Measurements from ENCODE around the gene TRAPPC8. TPM values are rescaled to one million over a fixed set of nuclear protein-coding genes. Genes with fewer than 3 reads are reported as not detected.

TRAPPC8 gene
- total and polyA plus RNA-seq, 7 donors: 17.1 to 36.8 (median 30.5) TPM

DNA sequence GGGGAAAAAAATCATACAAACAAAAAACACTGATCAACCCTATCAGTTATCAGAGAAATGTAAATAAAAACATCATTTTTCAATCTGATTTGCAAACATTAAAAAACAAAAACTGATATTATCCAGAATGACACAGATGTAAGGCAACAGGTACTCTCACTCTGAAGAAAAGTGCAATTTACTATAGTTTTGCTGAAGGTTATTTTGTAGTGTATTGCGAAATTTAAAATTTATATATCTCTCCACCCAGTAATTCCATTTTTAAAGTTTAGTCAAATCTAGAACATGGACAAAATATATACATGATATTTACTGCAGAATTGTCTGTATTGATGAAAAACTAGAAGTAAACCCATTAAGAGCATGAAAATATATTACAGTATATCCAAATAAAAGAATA, 79.8 kb downstream of the TRAPPC8 start:
- no peaks in the 10 kb centered on the region for H3K4me1 ChIP-seq
- H3K36me3 ChIP-seq (ENCODE audit: insufficient read depth in 1 of 2, low read depth in 1 of 2): peaks cover 0 to 87% of the 10 kb centered on the region in 2 donors
- H3K9me3 ChIP-seq: no peaks in the 10 kb centered on the region
- WGBS, 3 donors: 93 to 98% (median 97%) methylated on average over 1 of the region's 1 CpG
- no peak overlapping the region for H3K4me3 ChIP-seq
- no peak overlapping the region for H3K27ac ChIP-seq
- TF ChIP-seq, protein P1, sequence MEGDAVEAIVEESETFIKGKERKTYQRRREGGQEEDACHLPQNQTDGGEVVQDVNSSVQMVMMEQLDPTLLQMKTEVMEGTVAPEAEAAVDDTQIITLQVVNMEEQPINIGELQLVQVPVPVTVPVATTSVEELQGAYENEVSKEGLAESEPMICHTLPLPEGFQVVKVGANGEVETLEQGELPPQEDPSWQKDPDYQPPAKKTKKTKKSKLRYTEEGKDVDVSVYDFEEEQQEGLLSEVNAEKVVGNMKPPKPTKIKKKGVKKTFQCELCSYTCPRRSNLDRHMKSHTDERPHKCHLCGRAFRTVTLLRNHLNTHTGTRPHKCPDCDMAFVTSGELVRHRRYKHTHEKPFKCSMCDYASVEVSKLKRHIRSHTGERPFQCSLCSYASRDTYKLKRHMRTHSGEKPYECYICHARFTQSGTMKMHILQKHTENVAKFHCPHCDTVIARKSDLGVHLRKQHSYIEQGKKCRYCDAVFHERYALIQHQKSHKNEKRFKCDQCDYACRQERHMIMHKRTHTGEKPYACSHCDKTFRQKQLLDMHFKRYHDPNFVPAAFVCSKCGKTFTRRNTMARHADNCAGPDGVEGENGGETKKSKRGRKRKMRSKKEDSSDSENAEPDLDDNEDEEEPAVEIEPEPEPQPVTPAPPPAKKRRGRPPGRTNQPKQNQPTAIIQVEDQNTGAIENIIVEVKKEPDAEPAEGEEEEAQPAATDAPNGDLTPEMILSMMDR (IDR thresholded peaks at IDR 0.05): no peak
- intact Hi-C loops (cut with DNase I): no loop called here
- ATAC-seq: no peak
- H3K27me3 ChIP-seq (ENCODE audit: insufficient read depth in 3 of 3, low read length in 2 of 3): no peaks in the 10 kb centered on the region
- no peak for DNase-seq

DNA sequence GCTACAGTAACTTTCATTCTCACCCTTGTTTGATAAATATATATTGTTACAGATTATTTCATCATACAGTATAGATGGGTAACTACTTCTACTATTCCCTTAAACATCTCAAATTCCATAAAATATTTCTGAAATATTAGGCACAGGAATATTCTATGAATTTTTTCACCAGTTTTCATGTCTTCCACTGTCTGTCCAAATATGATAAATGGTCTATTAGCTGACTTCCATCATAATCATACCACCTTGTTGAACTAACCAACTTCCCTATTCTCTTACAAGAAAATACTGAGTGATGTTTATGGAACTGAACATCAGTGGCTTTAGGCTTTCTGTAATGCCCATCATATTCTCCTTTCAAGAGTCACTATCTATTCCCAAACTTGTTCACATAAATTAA, 82.4 kb downstream of the TRAPPC8 start:
- Histone ChIP-seq H3K9me3 (no peaks in the 10 kb centered on the region), H3K27me3 (ENCODE audit: insufficient read depth in 3 of 3, low read length in 2 of 3) (no peaks in the 10 kb centered on the region)
- intact Hi-C loops (cut with DNase I): no loop called here

DNA sequence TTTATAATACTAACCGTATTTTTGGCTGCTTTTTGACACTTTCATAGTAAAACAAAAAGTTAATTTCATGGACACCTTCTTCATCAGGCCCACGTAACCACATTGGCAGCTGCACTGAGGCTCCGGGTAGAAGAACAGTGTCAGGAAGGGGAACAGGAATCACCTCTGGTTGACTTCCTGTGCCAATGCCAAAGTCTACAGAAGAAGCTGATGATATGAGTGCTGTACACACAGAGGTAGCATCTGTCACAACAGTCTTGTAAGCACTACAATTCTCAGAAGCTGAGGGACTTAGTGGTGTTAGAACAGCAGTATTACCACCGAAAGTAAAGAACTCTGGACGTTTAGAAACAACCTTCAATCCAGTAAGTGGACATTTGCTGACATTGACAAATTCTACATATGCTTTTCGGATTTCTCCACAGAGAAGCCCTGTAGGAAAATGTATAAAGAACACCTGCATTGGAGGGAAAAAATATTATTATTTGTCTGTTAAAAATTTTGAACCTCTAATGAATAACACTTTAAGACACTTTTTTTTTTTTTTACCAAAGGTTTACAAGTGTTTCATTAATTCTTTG, 85.3 kb downstream of the TRAPPC8 start:
- H3K4me3 ChIP-seq: no peak overlapping the region
- no peaks in the 10 kb centered on the region for H3K27me3 ChIP-seq (ENCODE audit: insufficient read depth in 3 of 3, low read length in 2 of 3)
- H3K27ac ChIP-seq: no peak overlapping the region
- ATAC-seq (no peak), DNase-seq (no peak)
- H3K36me3 ChIP-seq (ENCODE audit: insufficient read depth in 1 of 2, low read depth in 1 of 2): peaks cover 0 to 85% of the 10 kb centered on the region in 2 donors
- TF ChIP-seq, protein P1 (IDR thresholded peaks at IDR 0.05): no peak
- H3K9me3 ChIP-seq: no peaks in the 10 kb centered on the region
- intact Hi-C loops (cut with DNase I): loop anchor here in 1 of 2 donors (10.0 kb wide), 1 partner anchor 257 kb away; no protein-coding TSS in a partner anchor
- WGBS, 3 donors: 76 to 78% (median 77%) methylated on average over 6 of the region's 6 CpGs
- H3K4me1 ChIP-seq: no peaks in the 10 kb centered on the region

More for the DNA sequence above, 82.4 kb downstream of the TRAPPC8 start:
- Histone ChIP-seq H3K36me3 (ENCODE audit: insufficient read depth in 1 of 2, low read depth in 1 of 2) (peaks cover 0 to 83% of the 10 kb centered on the region in 2 donors), H3K4me3 (no peak overlapping the region), H3K4me1 (no peaks in the 10 kb centered on the region), H3K27ac (no peak overlapping the region)
- DNase-seq (no peak), ATAC-seq (no peak)
- TF ChIP-seq, protein P1 (IDR thresholded peaks at IDR 0.05): no peak

DNA sequence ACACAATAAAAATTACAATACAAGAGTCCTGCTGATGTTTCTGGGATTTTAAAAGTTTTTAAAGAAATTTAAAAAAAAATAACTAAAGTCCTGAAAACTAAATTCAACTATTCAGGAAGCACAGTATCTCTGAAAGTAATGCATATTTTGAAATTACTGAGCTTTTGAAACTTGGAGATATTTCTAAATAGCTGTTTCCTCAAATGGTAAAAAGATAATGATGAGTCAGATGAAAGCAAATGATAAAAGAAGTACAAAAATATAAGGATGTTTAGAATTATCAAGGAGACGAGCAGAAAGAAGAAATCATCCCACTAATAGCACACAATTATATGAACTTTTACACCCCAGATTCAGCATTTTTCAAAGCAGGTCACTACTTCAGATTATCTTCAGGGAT, 92.1 kb downstream of the TRAPPC8 start:
- ATAC-seq: no peak
- 84 to 96% (median 88%) methylated on average over 1 of the region's 1 CpG for WGBS, 3 donors
- intact Hi-C loops (cut with DNase I): loop anchor here in 1 of 2 donors (10.0 kb wide), 1 partner anchor 264 kb away; no protein-coding TSS in a partner anchor
- TF ChIP-seq, protein P1 (IDR thresholded peaks at IDR 0.05): no peak
- Histone ChIP-seq H3K4me1 (no peaks in the 10 kb centered on the region), H3K27me3 (ENCODE audit: insufficient read depth in 3 of 3, low read length in 2 of 3) (no peaks in the 10 kb centered on the region), H3K36me3 (ENCODE audit: insufficient read depth in 1 of 2, low read depth in 1 of 2) (peaks cover 7 to 97% of the 10 kb centered on the region in 2 donors), H3K9me3 (no peaks in the 10 kb centered on the region), H3K4me3 (no peak overlapping the region), H3K27ac (no peak overlapping the region)
- no peak for DNase-seq

DNA sequence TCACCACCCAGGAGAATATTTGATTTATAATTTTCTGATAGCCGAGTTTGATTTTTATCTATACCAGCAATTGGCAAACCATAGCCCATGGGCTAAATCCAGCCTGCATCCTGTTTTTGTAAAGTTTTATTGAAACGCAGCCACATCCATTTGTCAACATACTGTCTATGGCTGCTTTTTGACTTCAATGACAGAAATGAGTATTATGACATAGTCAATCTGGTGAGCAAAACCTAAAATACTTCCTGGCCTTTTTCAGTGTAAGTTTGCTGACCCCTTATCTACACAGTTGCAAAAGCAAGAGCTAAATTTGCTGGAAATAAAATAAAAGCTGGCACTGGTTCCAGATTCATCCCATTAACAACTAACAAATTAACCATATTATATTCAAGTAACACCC, 102.4 kb downstream of the TRAPPC8 start:
- no peak for ATAC-seq
- intact Hi-C loops (cut with DNase I): loop anchor here in 1 of 2 donors (10.0 kb wide), 1 partner anchor 54 kb away; no protein-coding TSS in a partner anchor
- Histone ChIP-seq H3K4me1 (no peaks in the 10 kb centered on the region), H3K4me3 (no peak overlapping the region), H3K27ac (no peak overlapping the region), H3K27me3 (ENCODE audit: insufficient read depth in 3 of 3, low read length in 2 of 3) (no peaks in the 10 kb centered on the region), H3K36me3 (ENCODE audit: insufficient read depth in 1 of 2, low read depth in 1 of 2) (peaks cover 0 to 92% of the 10 kb centered on the region in 2 donors), H3K9me3 (peaks cover 3% of the 10 kb centered on the region)
- DNase-seq: no peak
- TF ChIP-seq, protein P1 (IDR thresholded peaks at IDR 0.05): no peak
- 94 to 98% (median 95%) methylated on average over 2 of the region's 2 CpGs for WGBS, 3 donors

All from psoas muscle (tissue), 8 donors.